Spinal cord (tissue), 10 donors: Measurements from ENCODE around the gene MTHFD1L. TPM values are rescaled to one million over a fixed set of nuclear protein-coding genes. Genes with fewer than 3 reads are reported as not detected.

Source experiments
- DNase-seq, 6 donors: peaks; one replicate each; pipeline versions ENCODE4 v3.0.0 to v3.0.0-alpha.2; 2013 to 2015; ENCODE audit warnings: low spot score in 6 of 6, low read depth in 4 of 6
- H3K27ac ChIP-seq: one replicate; pipeline ENCODE4 v1.5.1; 2013; ENCODE audit warnings: low read depth, low read length, control low read depth
- H3K27me3 ChIP-seq: one replicate; pipeline ENCODE4 v1.6.1; 2013; ENCODE audit warnings: low read length; ENCODE audit not compliant: control insufficient read depth, insufficient read depth
- H3K36me3 ChIP-seq: one replicate; pipeline ENCODE4 v1.6.1; 2013; ENCODE audit warnings: low read length; ENCODE audit not compliant: control insufficient read depth, insufficient read depth
- H3K4me1 ChIP-seq: one replicate; pipeline ENCODE4 v1.6.1; 2013; ENCODE audit warnings: low read length; ENCODE audit not compliant: control insufficient read depth, insufficient read depth
- H3K4me3 ChIP-seq: one replicate; pipeline ENCODE4 v1.5.1; 2013; ENCODE audit warnings: low read depth, low read length, control low read depth
- H3K9me3 ChIP-seq: one replicate; pipeline ENCODE4 v1.6.1; 2013; ENCODE audit warnings: low read length; ENCODE audit not compliant: control insufficient read depth, insufficient read depth
- WGBS: methylation state at CpG from one replicate; pipeline ENCODE4 v1.1.5; 2013; ENCODE audit warnings: missing lambda C conversion rate; ENCODE audit not compliant: insufficient coverage; 5-methylcytosine and 5-hydroxymethylcytosine counted together
- polyA plus RNA-seq, 2 donors: library from polyadenylated mRNA; unstranded; fragments of 120-200 nt; gene quantifications; one replicate each; pipeline ENCODE4 v1.2.1, GENCODE V29; 2013; ENCODE audit not compliant: insufficient read length in 2 of 2
- total RNA-seq, 2 donors: library from RNA; depleted of rRNA in 1 of 2; stranded (reverse); fragments of 120-200 nt in 1 of 2; fragments of >200 nt in 1 of 2; gene quantifications; one replicate each; pipeline versions ENCODE4 v1.2.3 to v1.2.4, GENCODE V29; 2013 to 2014
- donor health status: healthy.

Gene MTHFD1L
- total and polyA plus RNA-seq, 4 donors, result 15.0 to 21.6 (median 17.8) TPM

GRCh38 chr6:151004383-151005024, 139.0 kb downstream of the MTHFD1L start:
- DNase-seq, result peak in 1 of 6 donors; percentile 39
- Histone ChIP-seq H3K27ac (peak overlapping the region; percentile 68), H3K27me3 (no peaks in the 10 kb centered on the region), H3K36me3 (no peaks in the 10 kb centered on the region), H3K4me1 (peaks cover 3% of the 10 kb centered on the region), H3K4me3 (no peak overlapping the region), H3K9me3 (no peaks in the 10 kb centered on the region)
- 30% methylated on average over 4 of the region's 8 CpGs for WGBS

- Histone ChIP-seq H3K27ac (peak overlapping the region; percentile 68), H3K36me3 (no peaks in the 10 kb centered on the region), H3K4me1 (peaks cover 3% of the 10 kb centered on the region), H3K9me3 (no peaks in the 10 kb centered on the region), H3K4me3 (no peak overlapping the region), H3K27me3 (no peaks in the 10 kb centered on the region)
- DNase-seq, result no peak
- 92% methylated on average over 4 of the region's 6 CpGs for WGBS
Observed at GRCh38 chr6:151005164-151005563, 139.7 kb downstream of the MTHFD1L start.

- Histone ChIP-seq H3K4me1 (peaks cover 3% of the 10 kb centered on the region), H3K4me3 (no peak overlapping the region), H3K36me3 (no peaks in the 10 kb centered on the region), H3K9me3 (no peaks in the 10 kb centered on the region), H3K27me3 (no peaks in the 10 kb centered on the region), H3K27ac (no peak overlapping the region)
- DNase-seq, result no peak
- WGBS, result 97% methylated on average over 11 of the region's 13 CpGs
Observed at GRCh38 chr6:151005896-151006632, 140.6 kb downstream of the MTHFD1L start.

- no peaks in the 10 kb centered on the region for H3K9me3 ChIP-seq
- H3K4me3 ChIP-seq, result no peak overlapping the region
- WGBS, result 94% methylated on average over 2 of the region's 3 CpGs
- no peaks in the 10 kb centered on the region for H3K4me1 ChIP-seq
- H3K27ac ChIP-seq, result no peak overlapping the region
- H3K27me3 ChIP-seq, result no peaks in the 10 kb centered on the region
- H3K36me3 ChIP-seq, result no peaks in the 10 kb centered on the region
- no peak for DNase-seq
Observed at GRCh38 chr6:151007076-151007475, 141.6 kb downstream of the MTHFD1L start.

GRCh38 chr6:151007922-151008321, 142.4 kb downstream of the MTHFD1L start:
- Histone ChIP-seq H3K4me1 (no peaks in the 10 kb centered on the region), H3K36me3 (no peaks in the 10 kb centered on the region), H3K27ac (no peak overlapping the region), H3K9me3 (no peaks in the 10 kb centered on the region), H3K27me3 (no peaks in the 10 kb centered on the region), H3K4me3 (no peak overlapping the region)
- WGBS, result no CpG with 5 or more reads among the region's 4 CpGs
- DNase-seq, result no peak

- Histone ChIP-seq H3K36me3 (no peaks in the 10 kb centered on the region), H3K9me3 (no peaks in the 10 kb centered on the region), H3K4me1 (no peaks in the 10 kb centered on the region), H3K27ac (no peak overlapping the region), H3K4me3 (no peak overlapping the region), H3K27me3 (no peaks in the 10 kb centered on the region)
- DNase-seq, result no peak
- WGBS, result 100% methylated on average over 3 of the region's 4 CpGs
Observed at GRCh38 chr6:151008425-151008824, 142.9 kb downstream of the MTHFD1L start.

- Histone ChIP-seq H3K9me3 (no peaks in the 10 kb centered on the region), H3K27me3 (no peaks in the 10 kb centered on the region), H3K4me3 (no peak overlapping the region), H3K4me1 (peaks cover 3% of the 10 kb centered on the region), H3K36me3 (no peaks in the 10 kb centered on the region), H3K27ac (no peak overlapping the region)
- WGBS, result 90% methylated on average over 3 of the region's 12 CpGs
- DNase-seq, result no peak
Observed at GRCh38 chr6:151009576-151009975, 144.1 kb downstream of the MTHFD1L start.

- no peak for DNase-seq
- H3K4me1 ChIP-seq, result peaks cover 4% of the 10 kb centered on the region
- H3K4me3 ChIP-seq, result no peak overlapping the region
- no peaks in the 10 kb centered on the region for H3K36me3 ChIP-seq
- no peak overlapping the region for H3K27ac ChIP-seq
- no peaks in the 10 kb centered on the region for H3K9me3 ChIP-seq
- WGBS, result no CpG with 5 or more reads among the region's 5 CpGs
- H3K27me3 ChIP-seq, result no peaks in the 10 kb centered on the region
Observed at GRCh38 chr6:151010071-151010470, 144.6 kb downstream of the MTHFD1L start.

GRCh38 chr6:151012321-151013294, 147.1 kb downstream of the MTHFD1L start:
- Histone ChIP-seq H3K27ac (peak overlapping the region; percentile 12), H3K9me3 (no peaks in the 10 kb centered on the region), H3K4me1 (peaks cover 4% of the 10 kb centered on the region), H3K27me3 (no peaks in the 10 kb centered on the region), H3K4me3 (no peak overlapping the region), H3K36me3 (peaks cover 21% of the 10 kb centered on the region)
- DNase-seq, result no peak
- WGBS, result 71% methylated on average over 1 of the region's 7 CpGs
